ENCODE data around the gene RBMX. TPM values are rescaled to one million over a fixed set of nuclear protein-coding genes. Genes with fewer than 3 reads are reported as not detected.

RBMX gene
- 195 and 238 TPM in 2 replicates for total RNA-seq

DNA sequence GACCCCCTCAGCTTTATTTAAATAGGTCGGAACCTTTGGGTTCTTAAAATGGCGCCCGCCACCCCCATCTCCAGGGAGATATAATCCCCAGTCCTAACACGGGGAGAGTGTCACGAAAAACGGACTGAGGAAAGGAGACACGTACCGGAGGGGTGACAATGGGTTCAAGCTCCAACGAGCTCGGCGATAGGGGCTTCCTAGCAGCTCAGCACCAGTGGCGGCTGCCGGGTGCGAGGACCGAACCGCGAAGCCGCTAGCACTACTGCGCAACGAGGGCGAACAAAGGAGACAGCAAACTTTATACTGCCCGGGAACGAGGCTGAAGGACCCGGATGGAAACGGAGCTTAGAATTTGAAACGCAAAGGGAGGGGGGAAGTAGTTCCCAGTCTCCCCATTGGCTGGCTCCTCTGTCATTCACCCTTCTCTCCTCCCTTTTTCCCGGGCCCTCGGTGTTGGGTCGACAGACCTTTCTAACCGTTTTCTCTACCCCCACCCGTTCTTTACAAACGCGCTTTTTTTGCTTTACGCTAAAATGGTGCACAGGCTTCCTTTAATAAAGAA lies at the start of gene RBMX:
Gene RBMX, minus strand, starts transcription at position 274 of the 562 bp plus-strand sequence. CDS start 1,298 bp downstream, outside the sequence.

Other genes with a start within 250 kb of the RBMX start
- not detected in 2 replicates for gene CD40LG, start 232.6 kb downstream of the RBMX start, total RNA-seq
- gene ARHGEF6, start 99.8 kb downstream of the RBMX start, total RNA-seq: 0.65 and 1.4 TPM in 2 replicates
- not detected in 2 replicates for gene GPR101, start 153.3 kb upstream of the RBMX start, total RNA-seq

Data from mesangial cell (primary cell).